Neural progenitor cell (in vitro differentiated cells): Measurements from ENCODE around the gene SEMA3E.

ENCODE experiments used
- EZH2 ChIP-seq: fragments of 200-600 bp; sonication (generic); IDR thresholded peaks from 2 replicates; pipeline ENCODE4 v1.6.1; 2017; ENCODE audit warnings: antibody characterized with exemption, mild to moderate bottlenecking, moderate library complexity
- EZH2phosphoT487 ChIP-seq: fragments of 200-600 bp; sonication (generic); IDR thresholded peaks from 2 replicates; pipeline ENCODE4 v1.6.1; 2017; ENCODE audit warnings: antibody characterized with exemption

- no peak for TF ChIP-seq EZH2phosphoT487
- no peak for TF ChIP-seq EZH2
These were observed 86.0 kb downstream of the SEMA3E start for GRCh38 chr7:83562960-83563359.
